Measurements from ENCODE around the gene FBXO11. TPM values are rescaled to one million over a fixed set of nuclear protein-coding genes. Genes with fewer than 3 reads are reported as not detected.

The FBXO11 gene
- total RNA-seq, 1 donor from 2014 or later, result 71.3 TPM

DNA sequence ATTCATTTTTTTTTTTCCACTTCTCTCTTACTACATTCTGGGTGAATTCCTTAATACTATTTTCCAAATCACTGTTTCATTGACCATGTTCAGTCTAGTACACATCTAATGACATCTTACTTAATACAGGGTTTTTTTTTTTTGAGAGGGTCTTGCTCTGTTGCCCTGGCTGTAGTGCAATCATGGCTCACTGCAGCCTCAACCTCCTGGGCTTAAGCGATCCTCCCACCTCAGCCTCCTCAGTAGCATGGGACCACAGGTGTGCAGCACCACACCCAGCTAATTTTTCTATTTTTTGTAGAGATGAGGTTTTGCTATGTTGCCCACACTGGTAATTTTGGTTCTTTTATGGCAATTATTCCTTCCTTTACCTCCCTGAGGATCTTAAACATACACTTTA lies 29.4 kb downstream of the FBXO11 start:
- DNase-seq (ENCODE audit: low spot score), result no peak
- Histone ChIP-seq H3K4me1 (no peaks in the 10 kb centered on the region), H3K36me3 (peaks cover 6% of the 10 kb centered on the region), H3F3A (ENCODE audit: low read depth) (peaks cover 1% of the 10 kb centered on the region), H3K4me2 (no peak overlapping the region), H2AFZ (replicated peaks) (no peak overlapping the region), H3K4me3 (no peak overlapping the region), H3K9ac (no peak overlapping the region), H3K9me3 (ENCODE audit: low read depth) (no peaks in the 10 kb centered on the region), H4K20me1 (ENCODE audit: low read depth) (peaks cover 71% of the 10 kb centered on the region), H3K79me2 (ENCODE audit: low read depth) (peaks cover 100% of the 10 kb centered on the region), H3K27ac (no peak overlapping the region), H3K27me3 (no peaks in the 10 kb centered on the region)
- Mint-ChIP-seq H3K4me3 (no peak overlapping the region), H3K36me3 (peaks cover 44% of the 10 kb centered on the region), H3K27ac (no peak overlapping the region), H3K4me1 (no peaks in the 10 kb centered on the region), H3K27me3 (ENCODE audit: insufficient read depth, low read depth) (no peaks in the 10 kb centered on the region), H3K9me3 (peaks cover 13% of the 10 kb centered on the region)
- TF ChIP-seq EZH2phosphoT487 (IDR thresholded peaks at IDR 0.05) (no peak), EZH2 (IDR thresholded peaks at IDR 0.05) (no peak), CTCF (IDR thresholded peaks at IDR 0.05) (no peak)

GRCh38 chr2:47872941-47873340 lies 33.4 kb downstream of the FBXO11 start:
- Histone ChIP-seq H3K4me2 (no peak overlapping the region), H3K4me3 (no peak overlapping the region), H3K36me3 (peaks cover 3% of the 10 kb centered on the region), H3K4me1 (peaks cover 14% of the 10 kb centered on the region), H3K79me2 (ENCODE audit: low read depth) (peaks cover 100% of the 10 kb centered on the region), H3K9ac (no peak overlapping the region), H2AFZ (replicated peaks) (no peak overlapping the region), H3K9me3 (ENCODE audit: low read depth) (no peaks in the 10 kb centered on the region), H4K20me1 (ENCODE audit: low read depth) (peaks cover 82% of the 10 kb centered on the region), H3K27me3 (no peaks in the 10 kb centered on the region), H3K27ac (no peak overlapping the region), H3F3A (ENCODE audit: low read depth) (peaks cover 30% of the 10 kb centered on the region)
- no peak for DNase-seq (ENCODE audit: low spot score)
- Mint-ChIP-seq H3K27ac (no peak overlapping the region), H3K4me3 (no peak overlapping the region), H3K9me3 (peaks cover 7% of the 10 kb centered on the region), H3K36me3 (peaks cover 38% of the 10 kb centered on the region), H3K4me1 (peaks cover 12% of the 10 kb centered on the region), H3K27me3 (ENCODE audit: insufficient read depth, low read depth) (no peaks in the 10 kb centered on the region)
- TF ChIP-seq EZH2phosphoT487 (IDR thresholded peaks at IDR 0.05), result no peak
- TF ChIP-seq EZH2 (IDR thresholded peaks at IDR 0.05), result no peak
- TF ChIP-seq CTCF (IDR thresholded peaks at IDR 0.05), result no peak

DNA sequence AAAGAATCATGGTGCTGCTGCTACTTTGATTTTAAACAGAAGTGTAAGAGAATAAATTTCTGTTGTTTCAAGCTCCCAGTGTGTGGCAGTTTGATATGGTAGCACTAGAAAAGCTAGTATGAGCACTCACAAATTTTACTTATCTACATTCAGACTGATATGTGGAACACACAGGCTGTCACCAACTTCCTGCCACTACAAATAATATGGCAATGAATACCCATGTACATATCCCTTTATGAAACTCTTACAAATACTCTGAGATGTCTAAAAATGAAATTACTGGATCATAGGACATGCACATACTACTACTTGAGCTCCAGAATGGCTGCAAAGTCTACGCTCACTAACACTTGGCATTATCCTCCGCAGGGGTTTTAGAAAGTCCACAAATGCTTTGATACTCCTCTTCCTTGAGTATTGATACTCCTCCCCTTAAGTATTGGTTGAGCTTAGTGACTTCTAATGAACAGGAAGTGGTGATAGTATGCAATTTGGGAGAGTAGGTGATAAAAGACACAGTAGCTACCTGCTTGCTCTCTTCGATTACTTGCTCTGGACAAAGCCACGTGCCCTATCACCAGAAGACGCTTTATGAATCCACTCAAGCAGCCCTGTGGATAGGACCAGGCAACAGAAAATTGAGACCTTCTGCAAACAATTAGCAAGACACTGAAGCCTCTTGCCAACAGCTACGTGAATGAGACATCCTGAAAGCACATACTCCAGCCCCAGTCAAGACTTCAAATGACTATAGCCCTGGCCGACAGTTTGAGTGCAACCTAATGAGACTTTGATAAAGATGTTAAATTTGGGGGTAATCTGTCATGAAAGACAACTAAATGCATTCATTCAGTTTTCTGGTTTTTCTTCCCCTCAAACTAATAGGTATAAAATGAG lies 35.4 kb downstream of the FBXO11 start:
- H3K4me3 ChIP-seq, result no peak overlapping the region
- TF ChIP-seq CTCF (IDR thresholded peaks at IDR 0.05) (no peak), EZH2 (IDR thresholded peaks at IDR 0.05) (no peak), EZH2phosphoT487 (IDR thresholded peaks at IDR 0.05) (no peak)
- H3K9ac ChIP-seq, result no peak overlapping the region
- H3K4me1 ChIP-seq, result peaks cover 14% of the 10 kb centered on the region
- Mint-ChIP-seq H3K27ac (peak overlapping the region; percentile 88), H3K4me1 (peaks cover 16% of the 10 kb centered on the region), H3K4me3 (no peak overlapping the region), H3K36me3 (peaks cover 28% of the 10 kb centered on the region), H3K27me3 (ENCODE audit: insufficient read depth, low read depth) (no peaks in the 10 kb centered on the region), H3K9me3 (peaks cover 2% of the 10 kb centered on the region)
- peaks cover 30% of the 10 kb centered on the region for H3F3A ChIP-seq (ENCODE audit: low read depth)
- H3K27me3 ChIP-seq, result no peaks in the 10 kb centered on the region
- DNase-seq (ENCODE audit: low spot score), result no peak
- H3K36me3 ChIP-seq, result peaks cover 3% of the 10 kb centered on the region
- peaks cover 84% of the 10 kb centered on the region for H4K20me1 ChIP-seq (ENCODE audit: low read depth)
- H3K9me3 ChIP-seq (ENCODE audit: low read depth), result no peaks in the 10 kb centered on the region
- peaks cover 100% of the 10 kb centered on the region for H3K79me2 ChIP-seq (ENCODE audit: low read depth)
- H3K4me2 ChIP-seq, result peak overlapping the region; percentile 23
- H2AFZ ChIP-seq (replicated peaks), result no peak overlapping the region
- no peak overlapping the region for H3K27ac ChIP-seq
